HL-60 (cell line): ENCODE results near the gene SPATA13.

Experiments
- DNase-seq, 2 experiments: peaks; one replicate each; pipeline ENCODE4 v3.0.0-alpha.2; 2010 to 2020; ENCODE audit warnings: low read depth in 1 of 2, low spot score in 1 of 2
- H3K27ac ChIP-seq: fragments of 250-450 bp; sonication (Bioruptor Pico); replicated peaks from 2 replicates; pipeline ENCODE4 v1.5.1; 2020; ENCODE audit warnings: mild to moderate bottlenecking, moderate library complexity
- H3K27me3 ChIP-seq: fragments of 250-450 bp; sonication (Bioruptor Pico); 2 replicates; pipeline ENCODE4 v1.5.1; 2021; ENCODE audit warnings: mild to moderate bottlenecking, moderate library complexity; ENCODE audit not compliant: insufficient read depth, poor library complexity, severe bottlenecking
- H3K4me3 ChIP-seq: replicated peaks from 2 replicates; pipeline ENCODE4 v1.5.1; 2011; ENCODE audit warnings: mild to moderate bottlenecking, control low read depth, low read length; ENCODE audit not compliant: insufficient read depth
- CTCF ChIP-seq: IDR thresholded peaks from one replicate; pipeline ENCODE4 v1.5.1; 2011; ENCODE audit warnings: low read length, control low read depth, inconsistent platforms; ENCODE audit not compliant: insufficient read depth
- GABPA ChIP-seq: IDR thresholded peaks from 2 replicates; pipeline ENCODE4 v1.6.1; 2012; ENCODE audit warnings: low read depth
- POLR2AphosphoS5 ChIP-seq: IDR thresholded peaks from 2 replicates; pipeline ENCODE4 v1.6.1; 2012; ENCODE audit warnings: low read depth
- REST ChIP-seq: IDR thresholded peaks from 2 replicates; pipeline ENCODE4 v1.6.1; 2012; ENCODE audit warnings: low read depth; ENCODE audit not compliant: insufficient replicate concordance
- SPI1 ChIP-seq: IDR thresholded peaks from 2 replicates; pipeline ENCODE4 v1.6.1; 2012; ENCODE audit warnings: low read depth, mild to moderate bottlenecking, borderline replicate concordance

SPATA13 gene

GRCh38 chr13:24261566-24261965, 101.0 kb downstream of the SPATA13 start:
- no peaks in the 10 kb centered on the region for H3K27me3 ChIP-seq
- DNase-seq = no peak
- no peak overlapping the region for H3K4me3 ChIP-seq
- TF ChIP-seq SPI1 (no peak), POLR2AphosphoS5 (no peak), REST (no peak), GABPA (no peak), CTCF (no peak)
- H3K27ac ChIP-seq = no peak overlapping the region

- Histone ChIP-seq H3K27me3 (no peaks in the 10 kb centered on the region), H3K4me3 (no peak overlapping the region), H3K27ac (no peak overlapping the region)
- TF ChIP-seq POLR2AphosphoS5 (no peak), GABPA (no peak), SPI1 (no peak), REST (no peak), CTCF (no peak)
- no peak for DNase-seq
Observed at GRCh38 chr13:24263632-24264031, 103.1 kb downstream of the SPATA13 start.

- Histone ChIP-seq H3K27me3 (no peaks in the 10 kb centered on the region), H3K4me3 (no peak overlapping the region), H3K27ac (no peak overlapping the region)
- no peak for DNase-seq
- no peak for TF ChIP-seq SPI1
- TF ChIP-seq GABPA = no peak
- no peak for TF ChIP-seq CTCF
- no peak for TF ChIP-seq POLR2AphosphoS5
- no peak for TF ChIP-seq REST
Observed at GRCh38 chr13:24264976-24265375, 104.5 kb downstream of the SPATA13 start.
